HG03045 (cell line): ENCODE measurements around the gene SYT2.
"Not testable (repeated sequence)": the region's sequence is repeated elsewhere in the genome, so short reads cannot be mapped to it uniquely, and the experiment has no call there.

Experiments used
- ATAC-seq: cut with Tn5 transposase; IDR thresholded peaks from one replicate; pipeline ENCODE4 v1.9.1; 2021; ENCODE audit warnings: mild to moderate bottlenecking, moderate library complexity; ENCODE audit not compliant: unreplicated experiment

SYT2 gene

DNA sequence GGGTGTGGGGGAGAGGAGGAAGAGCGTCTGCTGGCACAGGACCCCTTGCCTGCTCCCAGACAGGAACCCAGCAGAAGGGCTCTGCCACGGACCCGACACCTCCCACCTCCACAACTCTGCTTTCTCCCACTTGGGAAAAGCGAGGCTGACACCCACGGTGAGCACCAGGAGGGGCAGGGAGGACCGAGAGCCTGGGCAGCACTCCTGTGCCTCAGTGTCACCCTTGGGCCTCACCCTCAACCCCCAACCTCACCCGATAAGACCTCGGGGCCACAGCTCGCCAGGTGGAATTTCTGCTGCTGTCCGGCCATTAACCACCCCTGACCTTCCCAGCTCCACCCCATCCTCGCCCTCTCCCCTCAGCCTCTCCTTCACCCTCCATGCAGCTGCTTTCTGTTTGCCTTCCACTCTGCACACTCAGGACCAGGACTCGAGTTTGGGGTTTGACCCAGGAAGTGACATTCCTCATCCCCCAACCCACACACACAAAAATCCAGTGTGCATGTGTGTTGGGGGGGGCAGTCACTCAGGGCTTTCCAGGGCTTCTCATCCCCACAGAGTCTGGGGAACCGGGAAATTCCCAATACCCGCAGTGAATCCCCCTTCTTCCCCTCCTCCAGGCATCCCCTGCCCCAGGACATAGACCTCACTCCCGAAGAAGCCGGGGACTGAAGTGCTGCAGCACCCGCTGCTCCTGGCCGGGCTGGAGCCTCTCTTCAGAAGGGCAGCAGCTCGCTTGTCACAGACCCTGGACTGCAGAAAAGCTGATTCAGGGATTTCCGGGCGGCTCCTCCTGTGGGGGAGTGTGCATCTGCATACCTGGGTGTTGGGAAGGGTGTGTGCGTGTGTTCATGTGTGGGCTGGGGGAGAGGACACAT, 65.8 kb downstream of the SYT2 start:
- ATAC-seq: no peak

DNA sequence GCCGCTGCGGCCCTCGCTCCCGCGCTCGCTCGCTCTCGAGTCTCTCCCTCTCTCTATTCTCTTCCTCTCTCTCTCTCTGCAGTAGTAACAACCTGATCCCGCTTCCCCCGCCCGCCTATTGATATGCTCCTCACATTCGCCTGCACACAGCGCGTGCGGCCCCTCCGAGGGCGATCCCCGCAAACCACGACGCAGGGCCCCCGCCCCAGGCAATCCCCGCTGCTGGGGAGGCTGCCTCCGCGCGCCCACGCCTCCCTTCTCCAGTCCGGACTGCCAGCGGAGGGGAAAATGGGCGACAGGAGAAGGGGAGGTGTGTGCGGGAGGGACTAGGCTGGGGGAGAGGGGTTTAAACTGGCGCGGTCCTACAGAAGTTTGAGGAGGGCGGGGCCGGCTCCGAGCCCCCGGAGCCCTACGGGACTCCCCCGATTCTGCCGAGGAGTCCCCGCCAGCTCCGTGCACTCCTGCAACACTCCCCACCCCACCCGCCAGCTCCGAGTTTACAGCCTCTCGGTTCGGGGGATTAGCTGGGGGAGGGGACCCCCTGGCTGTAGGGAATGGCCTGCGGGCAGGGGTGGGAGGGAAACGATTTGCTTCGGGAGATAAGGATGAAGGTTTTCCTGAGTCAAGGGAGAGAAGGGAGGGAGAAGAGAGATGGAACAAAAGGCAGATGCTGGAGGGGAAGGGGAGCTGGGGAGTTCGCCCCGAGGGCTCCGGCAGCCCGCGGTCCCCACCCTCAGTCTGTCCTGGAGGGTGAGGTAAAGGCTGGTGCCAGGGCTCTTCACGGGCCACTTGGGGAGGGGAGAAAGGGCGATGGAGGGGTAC, 66.6 kb downstream of the SYT2 start:
- ATAC-seq: no peak

DNA sequence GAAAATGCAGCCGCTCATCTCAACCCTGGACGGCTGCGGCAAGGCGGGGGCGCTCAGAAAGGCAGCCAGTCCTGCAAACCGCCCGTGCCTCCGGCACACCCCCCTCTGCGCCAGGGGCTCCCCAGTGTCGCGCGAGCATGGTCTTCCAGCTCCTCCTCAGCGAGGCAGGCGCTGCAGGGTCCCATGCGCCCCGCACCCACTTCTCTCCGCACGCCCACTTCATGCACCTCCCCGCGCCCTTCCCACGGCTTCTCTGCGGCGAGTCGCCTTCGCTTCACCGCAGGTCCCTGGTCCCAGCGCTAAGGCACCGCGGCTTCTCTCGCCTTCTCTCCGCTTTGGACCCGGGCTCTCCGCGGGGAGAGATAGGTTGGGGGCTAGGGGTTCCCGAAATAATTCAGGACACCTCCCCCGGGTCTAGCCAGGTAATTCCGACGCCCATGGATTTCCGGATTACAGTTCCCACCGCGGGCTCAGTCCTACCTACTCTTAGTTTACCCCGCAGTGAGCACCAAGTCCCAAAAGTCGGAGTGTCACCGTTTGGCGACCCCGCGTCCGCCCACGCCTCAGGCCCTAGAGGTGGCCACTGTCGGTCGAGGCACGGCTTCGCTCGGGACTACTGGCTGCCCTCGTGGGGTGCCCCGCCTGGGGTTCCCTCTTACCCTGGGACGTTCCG, 67.5 kb downstream of the SYT2 start:
- no peak for ATAC-seq

DNA sequence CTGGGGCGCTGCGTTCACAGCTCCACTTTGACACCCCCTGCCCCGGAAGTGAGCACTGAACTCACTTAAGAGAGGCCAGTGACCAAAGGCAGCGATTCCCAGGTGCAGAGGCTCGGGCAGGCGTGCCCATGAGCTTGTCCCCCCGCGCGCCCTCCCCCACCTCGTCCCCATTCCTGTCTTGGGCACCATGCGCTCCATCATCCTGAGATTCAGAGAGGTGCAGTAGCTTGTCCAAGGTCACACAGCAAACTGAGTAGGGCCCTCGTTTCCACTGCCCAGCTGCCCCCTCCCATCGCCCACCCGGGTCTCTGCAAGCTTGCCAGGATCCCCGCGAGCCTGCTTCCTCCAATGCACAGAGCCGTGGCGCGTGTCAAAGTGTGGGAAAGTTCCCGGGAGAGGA, 68.0 kb downstream of the SYT2 start:
- no peak for ATAC-seq

DNA sequence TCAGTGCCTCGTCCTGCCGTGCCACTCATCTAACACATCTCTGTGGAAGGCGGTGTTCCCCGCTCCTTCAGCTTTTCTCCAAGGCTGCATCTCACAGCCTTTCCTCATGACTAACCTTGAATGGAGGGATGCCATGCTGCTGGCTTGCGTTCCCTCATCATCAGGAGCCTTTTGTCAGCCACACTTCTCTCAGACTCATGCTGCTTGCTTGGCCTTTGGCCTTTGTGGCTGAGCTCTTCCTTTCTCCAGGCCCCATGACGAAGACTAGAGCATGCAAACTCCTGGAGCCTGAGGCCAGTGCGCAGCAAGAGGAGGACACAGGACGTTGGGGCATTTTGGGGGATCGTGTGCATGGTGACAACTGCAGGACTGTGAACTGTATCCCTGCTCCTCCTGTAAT, 70.8 kb downstream of the SYT2 start:
- ATAC-seq: no peak

DNA sequence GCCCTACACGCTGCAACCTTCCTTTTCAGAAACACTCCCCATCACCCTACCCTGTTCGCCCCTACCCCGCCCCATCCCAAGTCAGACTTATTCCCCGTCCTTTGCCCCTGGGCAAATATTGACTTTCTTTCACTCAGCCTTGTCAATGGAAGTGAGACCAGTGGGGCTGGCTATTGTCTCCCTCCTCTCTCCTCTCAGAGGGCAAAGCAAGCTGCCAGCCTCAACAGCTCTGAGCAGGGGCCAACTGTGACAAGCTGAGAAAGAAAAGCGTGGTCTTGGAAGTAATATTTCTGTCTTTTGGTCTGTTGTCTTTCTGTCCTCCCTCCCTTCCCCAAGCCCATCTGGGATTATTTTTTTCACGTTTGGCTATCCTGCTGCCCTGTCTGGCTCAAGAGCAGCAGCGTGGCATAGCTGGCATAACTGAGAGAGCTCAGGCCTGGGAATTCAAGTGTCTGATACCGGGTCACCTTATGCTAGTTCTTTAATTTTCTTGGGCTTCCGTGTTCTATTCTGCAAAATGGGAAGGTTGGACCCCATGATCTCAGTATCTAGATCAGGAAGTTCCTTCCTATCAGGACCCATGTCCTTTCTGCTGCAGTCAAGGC, 71.5 kb downstream of the SYT2 start:
- not testable (repeated sequence) for ATAC-seq

DNA sequence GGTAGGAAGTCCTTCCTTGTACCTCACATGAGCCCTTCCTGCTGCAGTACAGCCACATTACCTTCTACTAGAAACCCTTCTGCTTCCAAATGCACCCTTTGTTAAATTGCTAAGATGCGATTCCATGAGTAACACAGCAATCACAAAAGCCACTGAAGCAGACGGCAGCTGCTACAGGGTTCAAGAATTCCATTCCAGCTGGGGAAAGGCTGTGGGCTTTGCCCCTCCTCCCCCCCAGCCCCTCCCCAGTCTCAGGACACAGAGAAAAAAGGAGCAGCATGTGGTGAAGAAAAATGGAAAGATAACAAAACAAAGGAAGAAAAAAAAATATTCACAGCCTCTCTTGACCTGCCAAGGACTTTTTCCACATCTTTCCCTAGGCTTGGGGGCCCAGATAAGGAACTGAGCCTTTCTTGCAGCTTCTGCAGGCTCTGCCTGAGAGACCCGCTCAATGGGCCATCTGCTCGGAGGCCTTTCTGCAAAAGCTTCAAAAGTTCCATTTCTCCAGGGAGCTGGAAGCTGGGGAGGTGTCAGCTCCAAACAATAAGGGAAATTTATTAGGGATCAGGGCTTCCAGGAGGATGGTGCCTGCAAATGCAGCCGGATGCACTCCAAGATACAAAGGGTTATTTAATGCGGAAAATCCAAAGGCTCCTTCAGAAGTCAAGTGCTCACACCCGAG, 72.1 kb downstream of the SYT2 start:
- no peak for ATAC-seq

DNA sequence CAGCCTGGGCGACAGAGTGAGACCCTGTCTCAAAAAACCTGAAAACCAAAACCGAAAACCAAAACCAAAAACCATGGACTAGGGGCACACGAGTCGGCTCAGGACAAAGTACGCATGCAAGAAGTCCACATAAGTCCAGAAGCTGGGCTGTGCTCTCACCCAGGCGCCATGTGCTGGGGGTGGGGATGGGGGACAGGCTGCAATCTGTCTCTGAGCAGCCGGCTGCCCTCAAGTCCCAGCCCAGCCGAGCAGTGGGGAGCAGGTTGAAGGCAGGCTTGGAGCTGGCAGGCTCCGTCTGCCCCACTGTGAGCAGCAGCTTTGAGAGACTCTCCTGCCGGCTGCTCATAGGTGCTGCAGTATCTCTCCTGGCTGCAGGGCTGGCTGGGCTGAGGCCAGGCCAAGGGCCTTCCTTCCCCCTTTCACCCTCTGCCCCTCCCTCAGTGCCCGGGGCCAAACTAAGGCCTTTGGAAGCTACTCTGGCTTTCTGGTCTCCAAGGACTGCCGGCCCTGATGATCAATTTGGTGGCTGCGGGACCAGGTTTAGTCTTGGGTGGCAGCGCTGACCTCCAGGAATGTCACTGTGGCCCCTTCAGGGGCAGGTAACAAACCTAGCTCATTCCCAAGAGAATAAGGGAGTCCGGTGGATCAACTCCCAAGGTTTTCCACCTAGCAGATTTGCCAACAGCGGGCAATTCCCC, 72.8 kb downstream of the SYT2 start:
- not testable (repeated sequence) for ATAC-seq

DNA sequence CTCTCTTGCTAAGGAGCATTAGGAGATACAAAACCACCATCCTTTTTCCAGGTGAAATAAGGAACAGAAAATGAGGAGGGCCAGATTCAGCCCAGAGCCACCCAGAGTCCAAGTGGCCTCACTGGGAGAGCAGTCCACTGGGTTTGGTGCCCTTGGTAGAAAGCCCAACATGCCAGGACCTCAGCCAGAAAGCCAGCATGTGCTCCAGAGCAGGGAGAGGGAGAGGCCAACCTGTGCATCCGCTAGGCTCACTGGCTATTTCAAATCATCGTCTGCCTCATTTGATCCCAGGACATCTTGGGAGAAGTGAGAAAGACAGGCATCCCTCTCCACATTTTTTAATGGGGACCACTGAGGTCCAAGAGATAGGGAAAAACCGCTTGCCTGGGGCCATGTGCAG, 74.1 kb downstream of the SYT2 start:
- not testable (repeated sequence) for ATAC-seq

DNA sequence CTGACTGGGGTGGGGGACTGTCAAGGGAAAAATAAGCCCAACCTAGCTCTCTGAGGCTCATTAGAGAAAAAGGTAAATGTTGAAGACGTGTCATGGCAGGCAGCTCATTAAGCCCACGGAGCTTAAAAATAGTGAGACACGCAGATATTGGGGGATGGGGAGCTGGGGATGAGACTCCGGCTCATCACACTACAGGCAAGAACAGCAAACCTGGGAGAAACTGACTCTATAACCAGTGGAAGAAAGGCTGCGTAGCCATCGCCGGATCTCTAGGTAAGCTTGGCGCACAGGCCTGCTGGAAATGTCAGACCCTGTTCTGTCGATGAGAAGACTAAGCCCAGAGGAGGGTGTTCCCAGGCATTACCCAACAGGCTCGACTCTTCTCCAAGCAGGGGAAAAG, 78.0 kb downstream of the SYT2 start:
- ATAC-seq: no peak

DNA sequence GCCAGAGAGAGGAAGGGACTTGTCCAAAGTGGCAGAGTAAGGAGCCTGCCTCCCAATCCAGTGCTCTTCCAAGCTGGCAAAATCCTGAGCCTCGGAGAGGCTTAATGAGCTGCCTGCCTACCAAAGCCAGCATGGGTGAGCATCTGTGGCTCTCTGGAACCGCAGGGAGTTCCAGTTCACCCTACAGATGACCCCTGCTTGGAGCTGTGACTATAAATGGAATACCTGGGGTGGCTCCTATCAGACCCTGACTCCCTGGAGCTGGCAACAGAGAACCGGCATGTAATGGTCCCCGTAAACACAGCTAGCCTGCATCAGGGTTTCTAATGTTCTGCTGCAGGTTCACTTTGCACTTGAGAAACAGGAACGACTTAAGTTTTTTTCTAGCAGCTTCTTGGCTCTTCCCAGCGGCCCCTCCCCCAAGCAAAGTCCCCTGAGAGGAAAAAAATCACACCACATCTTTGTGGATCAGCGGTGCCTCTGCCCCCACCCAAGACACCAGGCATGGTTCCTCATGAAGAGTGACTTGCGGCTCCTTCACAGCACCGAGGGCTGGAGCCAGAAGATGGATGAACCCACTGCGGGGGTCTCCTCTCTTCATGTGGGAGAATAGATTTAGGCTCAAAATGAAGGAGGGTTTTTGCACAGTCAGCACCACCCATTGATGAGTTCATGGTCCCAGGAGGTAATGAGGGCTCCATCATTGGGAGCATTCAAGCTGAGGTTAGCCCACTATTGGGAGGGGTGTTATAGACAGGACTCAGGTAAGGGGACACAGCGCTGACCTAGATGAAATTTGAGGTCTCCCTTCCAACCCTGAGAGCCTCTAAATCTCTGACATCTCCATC, 79.0 kb downstream of the SYT2 start:
- no peak for ATAC-seq

DNA sequence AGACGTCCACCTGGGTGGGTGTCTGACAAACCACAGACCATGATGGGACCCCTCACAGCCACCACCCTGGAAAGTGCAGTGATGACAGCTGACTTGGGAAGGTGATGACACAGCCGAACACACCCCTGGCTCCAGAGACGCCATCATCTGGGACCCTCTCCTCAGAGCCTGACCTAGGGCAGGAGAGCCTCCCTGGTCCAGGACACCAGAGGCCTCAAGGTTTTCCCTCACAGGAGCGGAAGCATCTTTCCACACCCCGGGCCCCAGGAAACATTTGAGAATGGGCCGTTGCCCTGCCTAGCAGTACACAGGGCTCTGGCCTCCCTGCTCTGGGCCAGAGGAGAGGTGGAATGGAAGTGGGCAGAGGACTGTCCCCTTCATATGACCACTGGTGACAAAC, 79.7 kb downstream of the SYT2 start:
- no peak for ATAC-seq

DNA sequence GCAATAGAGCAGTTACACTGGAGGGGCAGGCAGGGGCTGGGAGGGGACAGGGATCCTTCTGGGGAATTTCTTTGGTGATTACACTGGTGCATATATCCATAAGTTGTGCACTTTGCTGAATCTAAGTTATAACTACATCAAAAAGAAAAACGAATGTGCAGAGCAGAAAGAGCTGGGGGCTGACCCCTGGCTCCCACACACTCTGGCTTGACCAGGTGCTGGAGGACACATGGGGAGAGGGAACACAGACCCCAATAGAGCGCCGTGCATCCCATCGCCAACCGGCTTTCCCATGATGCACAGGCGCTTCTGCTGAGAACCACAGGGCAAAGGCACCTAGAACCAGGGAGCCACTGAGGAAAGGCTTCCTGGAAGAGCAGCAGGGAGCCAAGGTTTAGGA, 80.2 kb downstream of the SYT2 start:
- not testable (repeated sequence) for ATAC-seq

DNA sequence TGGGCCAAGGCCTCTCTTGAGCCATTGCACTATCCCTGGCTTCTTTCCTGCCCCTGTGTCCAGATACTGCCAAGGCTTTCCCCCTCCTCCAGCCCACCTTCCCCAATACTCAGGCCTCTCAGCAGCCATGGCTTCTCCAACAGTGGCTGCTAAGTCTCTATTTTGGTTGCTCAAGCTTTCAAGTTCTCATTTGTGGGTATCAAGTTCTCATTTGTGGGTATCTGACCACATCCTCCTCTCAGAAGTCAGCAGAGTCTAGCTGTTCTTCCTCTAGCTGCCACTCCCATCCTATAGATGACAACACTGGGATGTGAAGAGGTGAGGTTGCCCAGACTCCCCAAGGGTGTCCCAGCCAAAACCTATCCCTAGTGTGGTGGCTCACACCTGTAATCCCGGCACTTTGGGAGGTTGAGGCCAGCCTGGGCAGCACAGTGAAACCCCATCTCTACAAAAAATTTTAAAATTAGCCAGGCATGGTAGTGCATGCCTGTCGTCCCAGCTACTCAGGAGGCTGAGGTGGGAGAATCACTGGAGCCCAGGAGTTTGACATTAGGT, 80.9 kb downstream of the SYT2 start:
- peak; percentile 61 for ATAC-seq

DNA sequence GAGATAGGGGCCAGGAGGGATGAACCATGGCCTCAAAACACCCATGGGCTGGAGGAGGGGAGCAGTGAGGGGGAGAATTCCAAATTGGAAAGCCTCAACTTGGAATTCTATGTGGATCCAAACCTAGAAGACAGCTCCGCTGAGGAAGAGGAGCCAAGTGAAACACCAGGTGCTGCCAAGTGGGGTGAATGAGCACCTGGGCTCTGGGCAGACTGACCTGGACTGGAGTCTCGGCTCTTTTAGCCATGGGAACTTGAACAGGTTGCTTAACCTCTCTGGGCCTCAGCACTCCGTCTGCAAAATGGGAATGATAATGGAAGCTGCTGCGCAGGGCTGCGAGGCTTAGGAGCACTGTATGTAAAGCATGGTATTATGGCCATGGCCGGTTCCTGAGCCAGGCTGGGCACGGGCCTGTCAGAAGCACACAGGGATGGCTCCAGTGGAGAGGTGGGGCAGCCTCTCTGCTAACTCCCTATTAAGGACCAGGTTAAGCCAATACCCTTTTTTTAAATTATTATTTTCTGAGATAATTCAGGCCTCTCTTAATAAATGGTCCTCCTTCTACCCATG, 81.5 kb downstream of the SYT2 start:
- ATAC-seq: no peak

DNA sequence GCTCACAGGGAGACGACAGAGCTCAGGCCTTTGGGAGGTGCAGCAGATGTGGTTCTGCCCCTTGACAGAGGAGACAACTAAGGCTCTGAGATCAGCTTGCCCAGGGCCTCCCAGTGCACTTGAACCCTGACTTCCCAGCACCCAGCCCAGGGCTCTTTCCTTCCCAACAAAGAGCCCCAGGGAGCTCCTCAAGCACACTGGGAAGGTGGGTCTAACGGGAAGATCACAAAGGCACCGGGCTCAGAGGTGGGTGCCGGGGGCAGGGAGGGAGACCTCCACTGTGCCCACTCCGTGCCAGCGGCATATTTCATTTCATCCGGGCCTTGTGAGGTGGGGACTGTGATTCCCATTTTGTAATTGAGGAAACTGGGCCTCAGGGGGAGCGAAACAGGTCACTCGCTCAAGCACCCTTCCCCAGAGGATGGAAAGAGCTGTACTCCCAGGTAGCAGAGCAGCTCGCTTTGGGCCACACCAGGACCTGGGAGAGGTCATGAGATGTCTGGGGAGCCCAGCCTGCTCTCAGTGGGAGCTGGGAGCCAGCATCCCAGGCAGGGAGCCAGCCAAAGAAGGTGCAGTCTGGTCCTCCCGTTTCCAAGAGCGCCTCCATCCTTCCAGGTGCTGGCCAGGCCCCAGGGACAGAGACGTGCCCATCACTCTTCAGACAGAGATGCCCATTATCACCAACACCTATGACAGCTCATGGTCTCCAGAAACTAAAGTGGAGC, 82.3 kb downstream of the SYT2 start:
- ATAC-seq: no peak

DNA sequence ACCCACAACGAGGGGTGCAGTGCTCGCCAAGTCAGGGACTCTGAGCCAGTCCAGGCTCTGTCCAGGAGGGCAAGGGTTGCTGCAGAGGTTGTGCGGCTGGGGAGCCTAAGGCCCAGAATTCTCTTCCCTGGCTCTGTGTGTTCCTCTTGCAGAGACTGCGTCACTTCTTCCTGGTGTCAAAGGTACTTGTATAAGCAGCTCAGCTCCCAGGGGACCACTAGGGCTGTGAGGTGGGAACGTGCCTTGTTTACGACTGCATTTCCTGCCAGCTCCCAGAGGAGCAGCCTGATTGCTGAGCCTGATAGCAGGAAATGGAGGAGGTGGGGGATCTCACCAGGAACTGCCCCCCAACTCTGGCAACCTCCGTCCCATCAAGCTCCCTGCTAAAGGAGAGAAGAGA, 83.2 kb downstream of the SYT2 start:
- ATAC-seq: not testable (repeated sequence)
